Sigmoid colon (tissue), 3 donors: ENCODE measurements around the gene ARRDC5.

ENCODE experiments used
- POLR2A ChIP-seq, 2 donors: fragments of 450-650 bp; IDR thresholded peaks; one replicate each; pipeline ENCODE4 v1.6.1; 2016; ENCODE audit warnings: antibody characterized with exemption in 2 of 2, mild to moderate bottlenecking in 2 of 2, moderate library complexity in 2 of 2
- TF ChIP-seq, protein P1 (sequence below), 4 experiments: fragments of 450-650 bp in 3 of 4; fragments of 200-600 bp in 1 of 4; IDR thresholded peaks; one replicate each; pipeline ENCODE4 v1.5.1; 2016 to 2019; ENCODE audit warnings: antibody characterized with exemption in 4 of 4, mild to moderate bottlenecking in 3 of 4, moderate library complexity in 2 of 4

DNA sequence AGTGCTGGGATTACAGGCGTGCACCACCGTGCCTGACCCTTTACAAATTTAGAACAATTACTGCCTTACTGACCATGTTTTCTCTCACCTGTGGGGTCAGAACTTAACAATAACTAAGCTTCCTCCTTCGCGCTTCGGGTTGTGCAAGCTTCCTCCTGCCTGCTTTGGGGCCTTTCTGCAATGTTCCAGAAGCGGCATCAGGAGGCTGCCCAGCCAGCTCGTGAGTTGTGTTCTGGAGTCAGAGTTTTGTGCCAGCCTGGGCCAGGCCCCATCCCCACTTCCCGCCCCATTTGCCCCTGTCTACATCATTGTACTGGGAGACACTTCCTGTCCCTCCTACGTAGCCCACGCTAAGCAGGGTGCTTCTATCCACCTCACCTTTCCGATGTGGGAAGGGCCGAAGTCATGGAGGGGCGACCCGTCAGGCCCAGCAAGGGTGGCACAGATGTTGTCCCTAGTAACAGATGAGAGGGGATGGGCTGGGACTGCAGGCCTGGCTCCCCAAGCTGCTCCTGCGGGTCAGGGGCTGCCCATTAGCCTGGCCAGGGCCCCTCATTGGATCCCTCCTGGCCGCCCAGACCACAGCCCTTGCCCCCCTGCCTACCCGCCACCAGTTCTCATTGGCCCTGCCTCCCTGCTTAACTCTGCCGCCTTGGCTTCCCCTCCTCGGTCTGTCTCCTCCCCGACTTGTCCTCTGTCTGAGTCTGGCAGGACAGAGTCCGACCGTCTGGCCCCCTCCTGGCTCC lies 20.0 kb upstream of the ARRDC5 start:
- no peak for TF ChIP-seq POLR2A (IDR thresholded peaks at IDR 0.05)
- TF ChIP-seq, protein P1, sequence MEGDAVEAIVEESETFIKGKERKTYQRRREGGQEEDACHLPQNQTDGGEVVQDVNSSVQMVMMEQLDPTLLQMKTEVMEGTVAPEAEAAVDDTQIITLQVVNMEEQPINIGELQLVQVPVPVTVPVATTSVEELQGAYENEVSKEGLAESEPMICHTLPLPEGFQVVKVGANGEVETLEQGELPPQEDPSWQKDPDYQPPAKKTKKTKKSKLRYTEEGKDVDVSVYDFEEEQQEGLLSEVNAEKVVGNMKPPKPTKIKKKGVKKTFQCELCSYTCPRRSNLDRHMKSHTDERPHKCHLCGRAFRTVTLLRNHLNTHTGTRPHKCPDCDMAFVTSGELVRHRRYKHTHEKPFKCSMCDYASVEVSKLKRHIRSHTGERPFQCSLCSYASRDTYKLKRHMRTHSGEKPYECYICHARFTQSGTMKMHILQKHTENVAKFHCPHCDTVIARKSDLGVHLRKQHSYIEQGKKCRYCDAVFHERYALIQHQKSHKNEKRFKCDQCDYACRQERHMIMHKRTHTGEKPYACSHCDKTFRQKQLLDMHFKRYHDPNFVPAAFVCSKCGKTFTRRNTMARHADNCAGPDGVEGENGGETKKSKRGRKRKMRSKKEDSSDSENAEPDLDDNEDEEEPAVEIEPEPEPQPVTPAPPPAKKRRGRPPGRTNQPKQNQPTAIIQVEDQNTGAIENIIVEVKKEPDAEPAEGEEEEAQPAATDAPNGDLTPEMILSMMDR (IDR thresholded peaks at IDR 0.05), result no peak
